GM10248 (cell line): ENCODE data around the gene COL19A1.

Source experiments
- CTCF ChIA-PET: fragments of 300-600 bp; sonication (Branson Sonifier 250); formaldehyde crosslinking; extraction: SDS; loops from one replicate; lab custom pipeline; 2021; ENCODE audit warnings: antibody characterized with exemption; lab: Yijun Ruan, JAX
- POLR2A ChIA-PET: fragments of 350-650 bp; sonication (Branson Sonifier 250); formaldehyde crosslinking; extraction: SDS; loops from one replicate; lab custom pipeline; 2020; ENCODE audit warnings: antibody characterized with exemption; lab: Yijun Ruan, JAX
- DNase-seq: peaks from one replicate; pipeline ENCODE4 v3.0.0; 2012; ENCODE audit errors: extremely low spot score
- CTCF ChIP-seq: IDR thresholded peaks from 2 replicates; pipeline ENCODE4 v1.5.1; 2012; ENCODE audit warnings: mild to moderate bottlenecking, low read depth; ENCODE audit errors: extremely low read depth, missing control alignments, control extremely low read depth

Gene COL19A1

GRCh38 chr6:70183538-70183937, 317.2 kb downstream of the COL19A1 start:
- no peak for TF ChIP-seq CTCF
- CTCF ChIA-PET = no interaction called here
- no peak for DNase-seq
- POLR2A ChIA-PET = no interaction called here

- ChIA-PET CTCF (no interaction called here), POLR2A (no interaction called here)
- TF ChIP-seq CTCF = no peak
- no peak for DNase-seq
Measured at GRCh38 chr6:70184723-70185122, 318.4 kb downstream of the COL19A1 start.

DNA sequence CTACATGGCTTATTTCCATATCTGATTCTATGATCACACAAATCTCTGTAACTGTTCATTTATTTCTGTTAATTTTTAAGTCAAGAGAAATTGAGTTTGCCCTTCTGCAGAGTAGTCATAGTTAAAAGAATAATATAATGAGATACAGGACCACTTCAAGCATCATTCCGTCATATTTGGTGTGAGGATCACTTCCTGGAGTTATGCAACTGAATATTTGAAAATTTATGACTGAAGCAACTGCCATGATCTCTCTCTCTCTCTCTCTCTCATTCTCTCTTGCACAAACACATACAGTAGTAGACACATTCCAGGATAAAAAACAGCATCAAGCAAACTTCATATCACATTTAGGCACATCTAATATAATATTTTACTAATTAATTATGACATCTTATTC, 320.1 kb downstream of the COL19A1 start:
- POLR2A ChIA-PET = no interaction called here
- CTCF ChIA-PET = no interaction called here
- no peak for TF ChIP-seq CTCF
- DNase-seq = no peak

- POLR2A ChIA-PET = no interaction called here
- CTCF ChIA-PET = no interaction called here
- TF ChIP-seq CTCF = no peak
- no peak for DNase-seq
Measured at GRCh38 chr6:70188202-70188601, 321.8 kb downstream of the COL19A1 start.

DNA sequence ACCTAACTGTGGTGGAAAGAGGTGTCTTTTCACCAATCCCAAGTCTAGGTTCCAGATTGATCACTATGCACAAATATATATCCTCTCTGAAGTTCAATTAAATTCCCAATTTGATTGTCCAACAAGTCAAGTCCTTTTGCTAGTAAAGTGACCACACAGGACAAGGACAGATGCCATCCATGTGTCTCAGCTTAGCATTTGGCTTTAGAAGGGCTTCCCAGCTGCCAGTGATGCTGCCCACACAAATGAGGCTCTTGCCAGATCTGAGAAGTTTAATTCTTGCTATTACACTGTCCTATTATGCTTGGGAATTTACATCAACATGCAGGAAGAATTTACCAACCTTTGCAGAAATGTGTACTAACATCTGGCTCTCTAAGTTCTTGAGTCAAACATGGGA, 328.1 kb downstream of the COL19A1 start:
- TF ChIP-seq CTCF = no peak
- POLR2A ChIA-PET = no interaction called here

GRCh38 chr6:70196531-70196930, 330.2 kb downstream of the COL19A1 start:
- DNase-seq = no peak
- CTCF ChIA-PET = no interaction called here
- TF ChIP-seq CTCF = no peak
- POLR2A ChIA-PET = no interaction called here

More for the DNA sequence above, 328.1 kb downstream of the COL19A1 start:
- no peak for DNase-seq
- CTCF ChIA-PET = interaction anchor here (1.1 kb wide), 1 partner anchor 9 kb away, joined by 3 read pairs; no protein-coding TSS in a partner anchor

DNA sequence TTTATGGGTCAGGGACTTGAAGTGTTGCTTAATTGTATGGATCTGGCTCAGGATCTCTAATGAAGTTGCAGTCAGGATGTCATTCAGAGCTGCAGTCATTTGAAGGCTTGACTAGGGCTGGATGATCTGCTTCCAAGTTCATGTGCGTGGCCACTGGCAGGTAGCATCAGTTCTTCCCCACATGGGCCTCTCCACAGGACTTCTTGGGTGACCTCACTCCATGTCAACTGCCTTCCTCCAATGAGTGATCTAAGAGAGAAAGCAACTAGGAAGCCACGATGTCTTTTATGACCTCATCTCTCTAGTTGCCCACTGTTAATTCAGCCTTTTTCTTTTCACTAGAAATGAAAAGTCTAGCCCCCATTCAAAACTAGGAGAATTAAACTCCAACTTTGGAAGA, 332.4 kb downstream of the COL19A1 start:
- TF ChIP-seq CTCF = no peak
- no peak for DNase-seq
- POLR2A ChIA-PET = no interaction called here
- CTCF ChIA-PET = interaction anchor here (1.1 kb wide), 1 partner anchor 9 kb away, joined by 4 read pairs; no protein-coding TSS in a partner anchor
